SK-N-SH (cell line): ENCODE measurements around the gene GAB2. TPM values are rescaled to one million over a fixed set of nuclear protein-coding genes. Genes with fewer than 3 reads are reported as not detected.
A peak's percentile ranks its signal among the peaks of the same experiment; 100 is the strongest.

Experiments used
- CTCF ChIA-PET: fragments of 300-600, 350-600 bp; formaldehyde crosslinking; extraction: SDS; loops from one replicate; lab custom pipeline; 2021; lab: Yijun Ruan, JAX
- POLR2A ChIA-PET: fragments of 350-600 bp; sonication (Branson Sonifier 250); formaldehyde crosslinking; extraction: SDS; loops from one replicate; lab custom pipeline; 2020; ENCODE audit warnings: antibody characterized with exemption, inconsistent platforms; lab: Yijun Ruan, JAX
- DNase-seq: peaks from one replicate; pipeline ENCODE4 v3.0.0; 2012
- H2AFZ ChIP-seq: fragments of 200-600 bp; sonication (generic); 2 replicates; pipeline ENCODE4 v1.8.1; 2016; ENCODE audit warnings: antibody characterized with exemption, mild to moderate bottlenecking, low read depth
- H3F3A ChIP-seq: fragments of 200-600 bp; sonication (generic); replicated peaks from 2 replicates; pipeline ENCODE3; 2016; ENCODE audit warnings: antibody characterized with exemption, mild to moderate bottlenecking; ENCODE audit not compliant: insufficient read depth
- H3K27ac ChIP-seq, 2 experiments: fragments of 200-500 bp in 1 of 2; fragments of 200-600 bp in 1 of 2; sonication (Bioruptor generic) in 1 of 2; sonication (generic), shearing (Covaris generic) in 1 of 2; 2 replicates each; pipeline versions ENCODE4 v1.5.1 to v1.6.1; 2014 to 2016; ENCODE audit warnings: low read depth in 2 of 2, inconsistent platforms in 1 of 2, low read length in 1 of 2, mild to moderate bottlenecking in 1 of 2, mixed read lengths in 1 of 2
- H3K27me3 ChIP-seq: fragments of 200-600 bp; sonication (generic), shearing (Covaris generic); 2 replicates; pipeline ENCODE4 v1.6.1; 2016; ENCODE audit warnings: mixed run types; ENCODE audit not compliant: insufficient read depth
- H3K36me3 ChIP-seq, 2 experiments: fragments of 200-500 bp in 1 of 2; fragments of 200-600 bp in 1 of 2; sonication (Bioruptor generic) in 1 of 2; sonication (generic) in 1 of 2; replicated peaks in 1 of 2; 2 replicates each; pipeline versions ENCODE3 to v1.5.1; 2014 to 2016; ENCODE audit warnings: low read length in 1 of 2, mild to moderate bottlenecking in 1 of 2; ENCODE audit not compliant: insufficient read depth in 2 of 2, control insufficient read depth in 1 of 2
- H3K4me1 ChIP-seq, 2 experiments: fragments of 200-500 bp in 1 of 2; fragments of 200-600 bp in 1 of 2; sonication (Bioruptor generic) in 1 of 2; sonication (generic), shearing (Covaris generic) in 1 of 2; 2 replicates each; pipeline versions ENCODE4 v1.5.1 to v1.6.1; 2014 to 2016; ENCODE audit warnings: low read depth in 1 of 2, low read length in 1 of 2, mixed run types in 1 of 2; ENCODE audit not compliant: insufficient read depth in 2 of 2, control insufficient read depth in 1 of 2
- H3K4me2 ChIP-seq: fragments of 200-600 bp; sonication (generic), shearing (Covaris generic); 2 replicates; pipeline ENCODE4 v1.6.1; 2017; ENCODE audit warnings: mixed run types
- H3K4me3 ChIP-seq, 2 experiments: fragments of 200-500 bp in 1 of 2; fragments of 200-600 bp in 1 of 2; sonication (Bioruptor generic) in 1 of 2; sonication (generic), shearing (Covaris generic) in 1 of 2; 2 replicates each; pipeline versions ENCODE4 v1.5.1 to v1.8.1; 2014 to 2016; ENCODE audit warnings: low read depth in 2 of 2, inconsistent platforms in 1 of 2, low read length in 1 of 2, mild to moderate bottlenecking in 1 of 2, mixed read lengths in 1 of 2, moderate library complexity in 1 of 2
- H3K79me2 ChIP-seq: fragments of 200-600 bp; sonication (generic); 2 replicates; pipeline ENCODE4 v1.8.1; 2017; ENCODE audit warnings: mild to moderate bottlenecking; ENCODE audit not compliant: insufficient read depth
- H3K9ac ChIP-seq: fragments of 200-600 bp; sonication (generic); 2 replicates; pipeline ENCODE4 v1.6.1; 2017; ENCODE audit warnings: mixed run types
- H3K9me2 ChIP-seq: fragments of 200-600 bp; sonication (generic); 2 replicates; pipeline ENCODE4 v1.6.1; 2017; ENCODE audit warnings: mixed run types
- H3K9me3 ChIP-seq: fragments of 200-600 bp; sonication (generic); 2 replicates; pipeline ENCODE4 v1.6.1; 2017; ENCODE audit warnings: mixed run types, mild to moderate bottlenecking, moderate library complexity
- H4K20me1 ChIP-seq: fragments of 200-600 bp; sonication (generic); 2 replicates; pipeline ENCODE4 v1.6.1; 2017; ENCODE audit warnings: mild to moderate bottlenecking, mixed run types; ENCODE audit not compliant: insufficient read depth
- CHD2 ChIP-seq: fragments of 150-350 bp; IDR thresholded peaks from 2 replicates; pipeline ENCODE4 v1.6.1; 2018; ENCODE audit warnings: low read length; ENCODE audit not compliant: partially characterized antibody
- ELF1 ChIP-seq: IDR thresholded peaks from 2 replicates; pipeline ENCODE4 v1.4.0; 2012
- EP300 ChIP-seq, 2 experiments: IDR thresholded peaks; 2 replicates each; pipeline versions ENCODE4 v1.4.0 to v1.6.1; 2012; ENCODE audit warnings: borderline replicate concordance in 1 of 2, low read depth in 1 of 2, low read length in 1 of 2
- FOXJ3 ChIP-seq: sonication (generic); formaldehyde crosslinking; IDR thresholded peaks from 2 replicates; pipeline ENCODE4 v1.5.1; 2020; ENCODE audit warnings: mild to moderate bottlenecking, missing genetic modification reagents
- FOXM1 ChIP-seq: IDR thresholded peaks from 2 replicates; pipeline ENCODE4 v1.4.0; 2012; ENCODE audit warnings: low read depth, mild to moderate bottlenecking
- GATA2 ChIP-seq: sonication (generic); formaldehyde crosslinking; IDR thresholded peaks from 2 replicates; pipeline ENCODE4 v1.5.0; 2020; ENCODE audit warnings: mild to moderate bottlenecking, missing genetic modification reagents
- JUND ChIP-seq: IDR thresholded peaks from 2 replicates; pipeline ENCODE4 v1.4.0; 2012
- MEF2A ChIP-seq: IDR thresholded peaks from 2 replicates; pipeline ENCODE4 v1.4.0; 2012; ENCODE audit warnings: low read depth, borderline replicate concordance
- MXI1 ChIP-seq: IDR thresholded peaks from 2 replicates; pipeline ENCODE4 v1.6.1; 2012; ENCODE audit warnings: mild to moderate bottlenecking, low read depth, low read length, improper control_type of control experiment
- NFIC ChIP-seq: IDR thresholded peaks from 2 replicates; pipeline ENCODE4 v1.4.0; 2012; ENCODE audit warnings: borderline replicate concordance
- POLR2AphosphoS5 ChIP-seq: IDR thresholded peaks from 2 replicates; pipeline ENCODE4 v1.6.1; 2012; ENCODE audit warnings: low read depth, low read length
- RAD21 ChIP-seq: IDR thresholded peaks from 2 replicates; pipeline ENCODE4 v1.6.1; 2012; ENCODE audit warnings: mild to moderate bottlenecking, low read length
- RFX5 ChIP-seq: IDR thresholded peaks from 2 replicates; pipeline ENCODE4 v1.6.1; 2012; ENCODE audit warnings: mild to moderate bottlenecking, improper control_type of control experiment, low read length
- SIN3A ChIP-seq: IDR thresholded peaks from 2 replicates; pipeline ENCODE4 v1.6.1; 2012; ENCODE audit warnings: low read depth, mild to moderate bottlenecking, low read length, moderate library complexity, borderline replicate concordance
- SMC3 ChIP-seq: IDR thresholded peaks from 2 replicates; pipeline ENCODE4 v1.6.1; 2012; ENCODE audit warnings: low read depth, low read length, improper control_type of control experiment
- TCF12 ChIP-seq: IDR thresholded peaks from 2 replicates; pipeline ENCODE4 v1.4.0; 2012
- WGBS: methylation state at CpG from one replicate; pipeline ENCODE4 v1.1.6; 2017; ENCODE audit warnings: low lambda C conversion rate; 5-methylcytosine and 5-hydroxymethylcytosine counted together
- polyA plus RNA-seq, 3 experiments: library from polyadenylated mRNA; depleted of rRNA; stranded (reverse); fragments of >200 nt; gene quantifications; 2 replicates each; pipeline ENCODE4 v1.2.3, GENCODE V29; 2012
- TF ChIP-seq, protein P1 (sequence below): IDR thresholded peaks from 2 replicates; pipeline ENCODE4; 2012
- TF ChIP-seq, protein P2 (sequence below): fragments of 150-350 bp; IDR thresholded peaks from 2 replicates; pipeline ENCODE4 v1.6.1; 2017; ENCODE audit warnings: antibody characterized with exemption, low read length, low read depth, borderline replicate concordance
- TF ChIP-seq, protein P3 (sequence below): IDR thresholded peaks from 2 replicates; pipeline ENCODE4 v1.6.1; 2012; ENCODE audit warnings: mild to moderate bottlenecking, low read depth, low read length, moderate library complexity
- TF ChIP-seq, protein P4 (sequence below): fragments of 150-350 bp; IDR thresholded peaks from 2 replicates; pipeline ENCODE4 v1.6.1; 2016; ENCODE audit warnings: mild to moderate bottlenecking, low read depth, low read length
- TF ChIP-seq, protein P5 (sequence below): IDR thresholded peaks from 2 replicates; pipeline ENCODE4 v1.4.0; 2012; ENCODE audit warnings: low read depth, borderline replicate concordance
- TF ChIP-seq, protein P6 (sequence below): IDR thresholded peaks from 2 replicates; pipeline ENCODE4 v1.4.0; 2012; ENCODE audit warnings: low read depth, borderline replicate concordance

GAB2 gene
- polyA plus RNA-seq, 1 of the 3 experiments (the other 2 are of a cell fraction) = 5.6 TPM

DNA sequence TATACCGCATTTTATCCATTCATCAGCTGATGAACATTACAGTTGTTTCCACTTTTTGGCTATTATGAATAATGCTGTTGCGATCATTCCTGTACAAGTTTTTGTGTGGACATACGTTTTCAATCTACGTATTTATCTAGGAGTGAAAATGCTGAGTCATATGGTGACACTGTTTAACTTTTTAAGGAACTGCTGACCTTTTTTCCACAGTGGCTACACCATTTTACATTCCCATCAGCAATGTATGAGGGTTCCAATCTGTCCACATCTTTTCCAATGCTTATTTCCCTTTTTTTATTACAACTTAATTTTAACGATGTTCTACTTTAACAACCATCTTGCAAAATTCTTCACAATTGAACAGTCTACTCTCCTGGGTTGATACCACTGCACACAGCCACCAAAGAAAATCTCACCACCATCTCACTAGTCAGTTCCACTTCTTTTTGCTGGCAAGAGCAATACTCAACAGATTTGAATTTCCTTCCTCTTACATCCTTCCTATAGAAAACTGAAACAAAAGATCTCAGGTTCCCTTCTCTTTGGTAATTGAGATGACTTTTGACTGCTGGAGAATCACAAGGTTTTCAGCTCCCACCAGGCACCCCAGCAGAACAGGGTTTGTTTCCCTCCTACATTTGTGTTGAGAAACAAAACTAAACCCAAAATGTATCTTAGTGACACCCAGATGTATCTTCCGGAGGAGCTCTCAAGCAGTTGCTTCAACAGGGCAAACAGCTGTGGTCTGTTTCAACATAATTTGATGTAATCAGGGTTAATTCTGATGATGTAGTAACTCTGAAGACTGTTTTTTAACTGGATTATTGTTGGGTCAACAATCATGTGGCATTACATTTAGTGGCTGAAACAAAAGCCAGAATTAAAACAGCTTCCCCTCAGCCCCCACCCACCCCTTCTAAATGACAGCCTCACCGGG, 7.0 kb upstream of the GAB2 start:
- Histone ChIP-seq H3K36me3 (no peaks in the 10 kb centered on the region), H3K4me3 (no peak overlapping the region; a peak in 1 of 4 replicates), H3K4me2 (peak overlapping the region; percentile 9; the same call in 1 of the 2 replicates), H3K79me2 (no peaks in the 10 kb centered on the region), H3K9ac (no peak overlapping the region), H4K20me1 (no peaks in the 10 kb centered on the region), H3K4me1 (peaks cover 25 to 68% of the 10 kb centered on the region in 2 experiments), H2AFZ (peak overlapping the region; percentile 16; the same call in 1 of the 2 replicates), H3K27me3 (no peaks in the 10 kb centered on the region), H3F3A (peaks cover 10% of the 10 kb centered on the region), H3K27ac (peak overlapping the region; percentile 34 to 100; a peak in 3 of 4 replicates), H3K9me3 (no peaks in the 10 kb centered on the region), H3K9me2 (no peaks in the 10 kb centered on the region)
- POLR2A ChIA-PET = interaction anchor here (0.8 to 2.0 kb wide), 8 partner anchors 8 to 285 kb away, joined by 3 to 13 read pairs (median 4); partner anchors contain the start of genes ALG8, NARS2 and USP35
- CTCF ChIA-PET = interaction anchor here (1.2 to 2.2 kb wide), 6 partner anchors 9 to 379 kb away, joined by 3 to 16 read pairs (median 5); no protein-coding TSS in a partner anchor
- 45% methylated on average over 7 of the region's 7 CpGs for WGBS
- peak; percentile 59 for DNase-seq
- no peak for TF ChIP-seq SMC3
- peak in 1 of 2 experiments; percentile 98; a peak in 2 of 4 replicates for TF ChIP-seq EP300 (IDR thresholded peaks at IDR 0.05; ENCODE audit: borderline replicate concordance in 1 of 2, low read depth in 1 of 2, low read length in 1 of 2)
- peak; percentile 55 for TF ChIP-seq TCF12
- peak; percentile 75 for TF ChIP-seq CHD2
- peak; percentile 95 for TF ChIP-seq FOXJ3 (CRISPR knock-in tag)
- TF ChIP-seq, protein P1, sequence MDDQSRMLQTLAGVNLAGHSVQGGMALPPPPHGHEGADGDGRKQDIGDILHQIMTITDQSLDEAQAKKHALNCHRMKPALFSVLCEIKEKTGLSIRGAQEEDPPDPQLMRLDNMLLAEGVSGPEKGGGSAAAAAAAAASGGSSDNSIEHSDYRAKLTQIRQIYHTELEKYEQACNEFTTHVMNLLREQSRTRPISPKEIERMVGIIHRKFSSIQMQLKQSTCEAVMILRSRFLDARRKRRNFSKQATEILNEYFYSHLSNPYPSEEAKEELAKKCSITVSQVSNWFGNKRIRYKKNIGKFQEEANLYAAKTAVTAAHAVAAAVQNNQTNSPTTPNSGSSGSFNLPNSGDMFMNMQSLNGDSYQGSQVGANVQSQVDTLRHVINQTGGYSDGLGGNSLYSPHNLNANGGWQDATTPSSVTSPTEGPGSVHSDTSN = peak; percentile 10; the same call in 1 of the 2 replicates
- TF ChIP-seq POLR2AphosphoS5 = peak; percentile 74; the same call in 1 of the 2 replicates
- no peak for TF ChIP-seq ELF1
- no peak for TF ChIP-seq FOXM1
- TF ChIP-seq, protein P2, sequence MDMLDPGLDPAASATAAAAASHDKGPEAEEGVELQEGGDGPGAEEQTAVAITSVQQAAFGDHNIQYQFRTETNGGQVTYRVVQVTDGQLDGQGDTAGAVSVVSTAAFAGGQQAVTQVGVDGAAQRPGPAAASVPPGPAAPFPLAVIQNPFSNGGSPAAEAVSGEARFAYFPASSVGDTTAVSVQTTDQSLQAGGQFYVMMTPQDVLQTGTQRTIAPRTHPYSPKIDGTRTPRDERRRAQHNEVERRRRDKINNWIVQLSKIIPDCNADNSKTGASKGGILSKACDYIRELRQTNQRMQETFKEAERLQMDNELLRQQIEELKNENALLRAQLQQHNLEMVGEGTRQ = no peak
- no peak for TF ChIP-seq NFIC
- TF ChIP-seq, protein P3, sequence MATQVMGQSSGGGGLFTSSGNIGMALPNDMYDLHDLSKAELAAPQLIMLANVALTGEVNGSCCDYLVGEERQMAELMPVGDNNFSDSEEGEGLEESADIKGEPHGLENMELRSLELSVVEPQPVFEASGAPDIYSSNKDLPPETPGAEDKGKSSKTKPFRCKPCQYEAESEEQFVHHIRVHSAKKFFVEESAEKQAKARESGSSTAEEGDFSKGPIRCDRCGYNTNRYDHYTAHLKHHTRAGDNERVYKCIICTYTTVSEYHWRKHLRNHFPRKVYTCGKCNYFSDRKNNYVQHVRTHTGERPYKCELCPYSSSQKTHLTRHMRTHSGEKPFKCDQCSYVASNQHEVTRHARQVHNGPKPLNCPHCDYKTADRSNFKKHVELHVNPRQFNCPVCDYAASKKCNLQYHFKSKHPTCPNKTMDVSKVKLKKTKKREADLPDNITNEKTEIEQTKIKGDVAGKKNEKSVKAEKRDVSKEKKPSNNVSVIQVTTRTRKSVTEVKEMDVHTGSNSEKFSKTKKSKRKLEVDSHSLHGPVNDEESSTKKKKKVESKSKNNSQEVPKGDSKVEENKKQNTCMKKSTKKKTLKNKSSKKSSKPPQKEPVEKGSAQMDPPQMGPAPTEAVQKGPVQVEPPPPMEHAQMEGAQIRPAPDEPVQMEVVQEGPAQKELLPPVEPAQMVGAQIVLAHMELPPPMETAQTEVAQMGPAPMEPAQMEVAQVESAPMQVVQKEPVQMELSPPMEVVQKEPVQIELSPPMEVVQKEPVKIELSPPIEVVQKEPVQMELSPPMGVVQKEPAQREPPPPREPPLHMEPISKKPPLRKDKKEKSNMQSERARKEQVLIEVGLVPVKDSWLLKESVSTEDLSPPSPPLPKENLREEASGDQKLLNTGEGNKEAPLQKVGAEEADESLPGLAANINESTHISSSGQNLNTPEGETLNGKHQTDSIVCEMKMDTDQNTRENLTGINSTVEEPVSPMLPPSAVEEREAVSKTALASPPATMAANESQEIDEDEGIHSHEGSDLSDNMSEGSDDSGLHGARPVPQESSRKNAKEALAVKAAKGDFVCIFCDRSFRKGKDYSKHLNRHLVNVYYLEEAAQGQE = no peak
- TF ChIP-seq SIN3A = no peak
- no peak for TF ChIP-seq JUND
- TF ChIP-seq, protein P4, sequence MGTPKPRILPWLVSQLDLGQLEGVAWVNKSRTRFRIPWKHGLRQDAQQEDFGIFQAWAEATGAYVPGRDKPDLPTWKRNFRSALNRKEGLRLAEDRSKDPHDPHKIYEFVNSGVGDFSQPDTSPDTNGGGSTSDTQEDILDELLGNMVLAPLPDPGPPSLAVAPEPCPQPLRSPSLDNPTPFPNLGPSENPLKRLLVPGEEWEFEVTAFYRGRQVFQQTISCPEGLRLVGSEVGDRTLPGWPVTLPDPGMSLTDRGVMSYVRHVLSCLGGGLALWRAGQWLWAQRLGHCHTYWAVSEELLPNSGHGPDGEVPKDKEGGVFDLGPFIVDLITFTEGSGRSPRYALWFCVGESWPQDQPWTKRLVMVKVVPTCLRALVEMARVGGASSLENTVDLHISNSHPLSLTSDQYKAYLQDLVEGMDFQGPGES = no peak
- peak; percentile 87 for TF ChIP-seq GATA2 (CRISPR knock-in tag)
- TF ChIP-seq, protein P5, sequence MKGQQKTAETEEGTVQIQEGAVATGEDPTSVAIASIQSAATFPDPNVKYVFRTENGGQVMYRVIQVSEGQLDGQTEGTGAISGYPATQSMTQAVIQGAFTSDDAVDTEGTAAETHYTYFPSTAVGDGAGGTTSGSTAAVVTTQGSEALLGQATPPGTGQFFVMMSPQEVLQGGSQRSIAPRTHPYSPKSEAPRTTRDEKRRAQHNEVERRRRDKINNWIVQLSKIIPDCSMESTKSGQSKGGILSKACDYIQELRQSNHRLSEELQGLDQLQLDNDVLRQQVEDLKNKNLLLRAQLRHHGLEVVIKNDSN = no peak
- TF ChIP-seq RAD21 = no peak; the same call in 1 of the 2 replicates
- TF ChIP-seq, protein P6, sequence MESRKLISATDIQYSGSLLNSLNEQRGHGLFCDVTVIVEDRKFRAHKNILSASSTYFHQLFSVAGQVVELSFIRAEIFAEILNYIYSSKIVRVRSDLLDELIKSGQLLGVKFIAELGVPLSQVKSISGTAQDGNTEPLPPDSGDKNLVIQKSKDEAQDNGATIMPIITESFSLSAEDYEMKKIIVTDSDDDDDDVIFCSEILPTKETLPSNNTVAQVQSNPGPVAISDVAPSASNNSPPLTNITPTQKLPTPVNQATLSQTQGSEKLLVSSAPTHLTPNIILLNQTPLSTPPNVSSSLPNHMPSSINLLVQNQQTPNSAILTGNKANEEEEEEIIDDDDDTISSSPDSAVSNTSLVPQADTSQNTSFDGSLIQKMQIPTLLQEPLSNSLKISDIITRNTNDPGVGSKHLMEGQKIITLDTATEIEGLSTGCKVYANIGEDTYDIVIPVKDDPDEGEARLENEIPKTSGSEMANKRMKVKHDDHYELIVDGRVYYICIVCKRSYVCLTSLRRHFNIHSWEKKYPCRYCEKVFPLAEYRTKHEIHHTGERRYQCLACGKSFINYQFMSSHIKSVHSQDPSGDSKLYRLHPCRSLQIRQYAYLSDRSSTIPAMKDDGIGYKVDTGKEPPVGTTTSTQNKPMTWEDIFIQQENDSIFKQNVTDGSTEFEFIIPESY = no peak
- TF ChIP-seq MXI1 = no peak
- TF ChIP-seq RFX5 = no peak
- no peak for TF ChIP-seq MEF2A
